Upper lobe of right lung (tissue), 1 donor: ENCODE results near the gene ARHGAP15. TPM values are rescaled to one million over a fixed set of nuclear protein-coding genes. Genes with fewer than 3 reads are reported as not detected.

ENCODE experiments used
- ATAC-seq: fragments of 200-7000 bp; cut with Tn5 transposase; one replicate; pipeline ENCODE4 v1.9.1; 2020; ENCODE audit warnings: mild to moderate bottlenecking, moderate library complexity
- DNase-seq: peaks from one replicate; pipeline ENCODE4 v3.0.0-alpha.2; 2020
- H3K27ac ChIP-seq: fragments of 200-600 bp; one replicate; pipeline ENCODE4 v1.8.0; 2022
- H3K27me3 ChIP-seq: fragments of 200-600 bp; one replicate; pipeline ENCODE4 v1.8.0; 2022; ENCODE audit warnings: mild to moderate bottlenecking
- H3K36me3 ChIP-seq: fragments of 200-600 bp; one replicate; pipeline ENCODE4 v1.8.0; 2022
- H3K4me1 ChIP-seq: fragments of 200-600 bp; one replicate; pipeline ENCODE4 v1.8.0; 2022
- H3K4me3 ChIP-seq: fragments of 200-600 bp; one replicate; pipeline ENCODE4 v1.8.0; 2022; ENCODE audit warnings: mild to moderate bottlenecking
- H3K9me3 ChIP-seq: fragments of 200-600 bp; one replicate; pipeline ENCODE4 v1.8.0; 2022
- CTCF ChIP-seq: fragments of 200-600 bp; IDR thresholded peaks from one replicate; pipeline ENCODE4 v1.8.0; 2022; ENCODE audit warnings: antibody characterized with exemption
- intact Hi-C: fragments of 100-400 bp; cut with DNase I; formaldehyde crosslinking; loops from one replicate; pipeline ENCODE4 v1.11.0; 2022
- total RNA-seq: library from RNA; stranded (reverse); fragmentation: NEBNext Ultra II Directional; extraction: Animal tissue kit (Norgen Biotek cat#: 25700); gene quantifications from one replicate; pipeline ENCODE4 v1.2.1, GENCODE V29; 2021
- donor health status: DM: no; HTN: yes; CAD: no; lungs with severe emphysema.

The ARHGAP15 gene
- total RNA-seq, 1 donor from 2014 or later: 19.2 TPM

DNA sequence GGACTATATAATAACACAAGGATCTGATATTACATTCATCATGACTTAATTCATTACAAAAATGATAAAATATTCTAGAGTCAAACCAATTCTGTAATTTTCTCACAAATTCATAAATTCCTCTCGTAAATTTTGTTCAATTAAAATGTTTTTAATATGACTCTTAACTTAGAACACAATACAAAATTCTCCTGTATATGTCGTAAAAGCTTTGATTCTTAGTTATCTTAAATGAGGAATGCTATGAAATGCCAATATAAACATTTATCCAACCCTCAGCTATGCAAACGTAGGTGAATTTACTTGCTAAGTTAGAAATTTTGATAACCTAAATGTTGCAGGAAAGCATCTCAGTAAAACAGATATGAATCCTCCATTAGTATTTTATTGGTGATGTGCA, 28.9 kb downstream of the ARHGAP15 start:
- no peak for ATAC-seq
- Histone ChIP-seq H3K4me3 (no peak overlapping the region), H3K9me3 (no peaks in the 10 kb centered on the region), H3K4me1 (peaks cover 5% of the 10 kb centered on the region), H3K27ac (no peak overlapping the region), H3K36me3 (no peaks in the 10 kb centered on the region), H3K27me3 (no peaks in the 10 kb centered on the region)
- no peak for TF ChIP-seq CTCF
- intact Hi-C loops: no loop called here
- no peak for DNase-seq

- Histone ChIP-seq H3K27ac (no peak overlapping the region), H3K27me3 (no peaks in the 10 kb centered on the region), H3K36me3 (no peaks in the 10 kb centered on the region), H3K4me1 (peaks cover 5% of the 10 kb centered on the region), H3K9me3 (no peaks in the 10 kb centered on the region), H3K4me3 (no peak overlapping the region)
- no peak for DNase-seq
- intact Hi-C loops: no loop called here
- TF ChIP-seq CTCF: no peak
- ATAC-seq: no peak
Observed at GRCh38 chr2:143158551-143159485, 29.6 kb downstream of the ARHGAP15 start.

DNA sequence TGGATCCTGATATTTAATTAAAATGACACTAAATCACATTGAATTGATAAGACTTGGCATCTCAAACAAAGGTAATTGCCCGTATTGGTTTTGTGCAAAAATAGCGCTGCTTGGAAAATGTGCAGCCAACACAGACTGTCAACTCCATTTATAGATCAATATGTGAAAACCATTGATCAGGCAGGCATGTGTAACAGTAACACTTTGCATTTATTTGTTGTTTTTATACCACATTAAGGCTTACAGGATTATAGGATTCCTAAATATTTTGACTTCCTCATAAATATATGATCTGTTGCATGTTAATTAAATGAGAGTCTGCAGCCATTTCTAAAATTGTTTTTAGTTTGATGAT, 30.2 kb downstream of the ARHGAP15 start:
- DNase-seq: no peak
- ATAC-seq: no peak
- TF ChIP-seq CTCF: no peak

GRCh38 chr2:143160732-143161707, 31.8 kb downstream of the ARHGAP15 start:
- peaks cover 5% of the 10 kb centered on the region for H3K4me1 ChIP-seq
- H3K4me3 ChIP-seq: no peak overlapping the region
- H3K27ac ChIP-seq: no peak overlapping the region
- intact Hi-C loops: no loop called here
- no peaks in the 10 kb centered on the region for H3K36me3 ChIP-seq
- no peaks in the 10 kb centered on the region for H3K27me3 ChIP-seq
- TF ChIP-seq CTCF: no peak
- no peaks in the 10 kb centered on the region for H3K9me3 ChIP-seq
- no peak for DNase-seq
- ATAC-seq: no peak

More for the DNA sequence above, 30.2 kb downstream of the ARHGAP15 start:
- Histone ChIP-seq H3K4me3 (no peak overlapping the region), H3K9me3 (no peaks in the 10 kb centered on the region), H3K27ac (no peak overlapping the region), H3K36me3 (no peaks in the 10 kb centered on the region), H3K4me1 (peaks cover 5% of the 10 kb centered on the region), H3K27me3 (no peaks in the 10 kb centered on the region)
- intact Hi-C loops: no loop called here

DNA sequence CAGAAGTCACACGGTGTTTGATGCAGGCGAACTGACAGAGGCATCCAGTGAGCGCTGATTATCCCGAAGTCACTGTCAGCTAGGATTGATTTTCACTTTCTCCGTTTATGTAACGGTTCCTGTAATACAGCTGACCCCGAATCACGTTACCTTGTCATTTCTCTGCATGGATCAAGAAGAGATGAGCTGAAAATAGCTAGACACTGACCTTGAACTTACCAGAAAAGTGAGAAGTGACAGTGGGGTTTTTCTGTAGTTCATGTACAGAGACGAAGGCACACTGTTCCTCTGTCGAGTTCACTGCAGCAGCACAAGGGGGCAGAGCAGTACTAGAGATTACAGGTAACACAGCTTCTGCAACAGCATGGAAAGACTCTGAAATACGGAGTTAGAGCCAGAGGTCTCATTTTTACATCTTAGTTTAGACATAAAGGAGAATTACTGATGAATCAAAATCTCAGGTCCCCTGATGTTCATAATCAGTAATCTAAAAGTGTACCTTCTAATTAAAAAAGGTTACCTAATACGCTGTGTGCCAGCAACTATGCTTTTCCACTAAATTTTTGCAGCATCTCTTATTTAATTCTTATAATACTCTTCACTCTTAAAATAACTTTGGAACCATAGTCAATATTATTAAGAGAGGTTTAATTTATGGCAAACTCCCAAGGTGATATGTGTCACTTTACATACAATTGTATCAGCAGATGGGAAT, 33.1 kb downstream of the ARHGAP15 start:
- Histone ChIP-seq H3K4me1 (peaks cover 5% of the 10 kb centered on the region), H3K9me3 (no peaks in the 10 kb centered on the region), H3K4me3 (no peak overlapping the region), H3K27ac (no peak overlapping the region), H3K27me3 (no peaks in the 10 kb centered on the region), H3K36me3 (no peaks in the 10 kb centered on the region)
- TF ChIP-seq CTCF: peak; percentile 63
- ATAC-seq (peak; percentile 91), DNase-seq (no peak)
- intact Hi-C loops: no loop called here
